ENCODE data around the gene MYOT.
"Not testable (repeated sequence)": the region's sequence is repeated elsewhere in the genome, so short reads cannot be mapped to it uniquely, and the experiment has no call there.

MYOT gene

GRCh38 chr5:137856916-137857862, 10.5 kb upstream of the MYOT start:
- no peak for DNase-seq (ENCODE audit: low read depth)

DNA sequence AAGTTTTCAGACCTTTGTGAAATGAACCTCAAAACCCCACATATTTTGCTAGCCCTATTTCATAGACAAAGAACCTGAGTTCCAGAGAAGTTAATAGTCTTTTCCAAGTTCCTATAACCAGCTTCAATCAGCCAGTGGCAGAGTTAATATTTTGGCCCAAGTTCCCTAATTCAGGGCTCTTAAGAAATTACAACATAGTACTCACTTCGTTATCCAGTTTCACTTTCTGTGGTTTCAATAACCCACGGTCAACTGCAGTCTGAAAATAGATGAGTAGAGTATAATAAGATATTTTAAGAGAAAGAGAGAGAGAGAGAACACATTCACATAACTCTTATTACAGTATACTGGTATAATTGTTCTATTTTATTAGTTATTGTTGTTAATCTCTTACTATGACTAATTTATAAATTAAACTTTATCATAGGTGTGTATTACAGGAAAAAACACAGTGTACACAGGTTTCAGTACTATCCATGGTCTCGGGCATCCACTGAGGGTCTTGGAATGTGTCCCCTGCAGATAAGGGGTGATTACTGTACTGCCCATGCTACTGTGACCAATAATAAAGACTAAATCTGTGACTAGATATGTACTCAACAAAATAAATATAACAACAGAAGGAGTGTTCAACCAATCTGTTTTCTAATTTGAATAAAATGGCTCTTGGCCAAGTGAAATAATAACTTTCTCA, 9.3 kb upstream of the MYOT start:
- no peak for DNase-seq (ENCODE audit: low read depth)

DNA sequence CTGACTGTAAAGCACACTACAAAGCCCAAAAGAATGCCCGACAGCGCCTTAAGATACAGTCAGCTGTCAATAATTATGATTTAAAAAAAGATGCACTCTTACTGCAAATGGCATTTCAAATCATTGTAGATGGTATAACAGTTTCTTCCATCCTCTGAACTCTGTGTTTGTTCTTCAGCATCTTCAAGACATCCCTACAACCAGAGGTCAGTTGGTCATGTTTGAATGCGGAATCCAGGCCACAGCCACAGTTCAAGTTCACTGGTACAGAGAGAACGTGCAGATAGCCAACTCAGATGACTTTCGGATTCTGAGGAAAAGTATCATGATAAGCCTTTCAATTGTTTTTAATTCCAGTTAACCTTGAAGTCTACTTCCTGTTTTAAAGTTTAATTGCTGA, 8.7 kb upstream of the MYOT start:
- no peak for DNase-seq (ENCODE audit: low read depth)

DNA sequence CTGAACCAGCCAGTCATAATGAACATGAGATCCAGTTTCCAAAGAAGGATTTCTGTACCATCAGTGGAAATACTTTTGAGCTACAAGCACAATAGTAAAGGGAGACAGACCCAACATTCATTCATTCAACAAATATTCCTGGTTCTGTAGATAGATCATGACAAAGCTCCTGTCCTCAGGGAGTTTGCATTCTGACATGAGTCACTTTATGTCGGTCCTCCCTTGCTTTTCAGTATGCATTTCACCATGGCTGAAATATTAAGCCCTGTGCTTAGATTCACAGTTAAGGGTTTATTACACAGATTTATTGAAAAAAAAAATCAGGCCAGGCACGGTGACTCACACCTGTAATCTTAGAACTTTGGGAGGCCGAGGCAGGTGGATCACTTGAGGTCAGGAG, 5.4 kb upstream of the MYOT start:
- DNase-seq (ENCODE audit: low read depth): no peak

DNA sequence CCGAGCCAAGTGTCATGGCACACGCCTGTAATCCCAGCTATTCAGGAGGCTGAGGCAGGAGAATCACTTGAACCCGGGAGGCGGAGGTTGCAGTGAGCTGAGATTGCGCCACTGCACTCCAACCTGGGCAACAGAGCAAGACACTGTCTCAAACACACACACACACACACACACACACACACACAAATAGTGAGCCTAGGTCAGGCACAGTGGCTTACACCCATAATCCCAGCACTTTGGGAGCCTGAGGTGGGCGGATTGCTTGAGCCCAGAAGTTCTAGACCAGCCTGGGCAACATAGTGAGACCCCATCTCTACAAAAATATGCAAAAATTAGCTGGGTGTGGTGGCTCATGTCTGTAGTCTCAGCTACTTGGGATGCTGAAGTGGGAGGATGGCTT, 4.0 kb upstream of the MYOT start:
- DNase-seq (ENCODE audit: low read depth): not testable (repeated sequence)

DNA sequence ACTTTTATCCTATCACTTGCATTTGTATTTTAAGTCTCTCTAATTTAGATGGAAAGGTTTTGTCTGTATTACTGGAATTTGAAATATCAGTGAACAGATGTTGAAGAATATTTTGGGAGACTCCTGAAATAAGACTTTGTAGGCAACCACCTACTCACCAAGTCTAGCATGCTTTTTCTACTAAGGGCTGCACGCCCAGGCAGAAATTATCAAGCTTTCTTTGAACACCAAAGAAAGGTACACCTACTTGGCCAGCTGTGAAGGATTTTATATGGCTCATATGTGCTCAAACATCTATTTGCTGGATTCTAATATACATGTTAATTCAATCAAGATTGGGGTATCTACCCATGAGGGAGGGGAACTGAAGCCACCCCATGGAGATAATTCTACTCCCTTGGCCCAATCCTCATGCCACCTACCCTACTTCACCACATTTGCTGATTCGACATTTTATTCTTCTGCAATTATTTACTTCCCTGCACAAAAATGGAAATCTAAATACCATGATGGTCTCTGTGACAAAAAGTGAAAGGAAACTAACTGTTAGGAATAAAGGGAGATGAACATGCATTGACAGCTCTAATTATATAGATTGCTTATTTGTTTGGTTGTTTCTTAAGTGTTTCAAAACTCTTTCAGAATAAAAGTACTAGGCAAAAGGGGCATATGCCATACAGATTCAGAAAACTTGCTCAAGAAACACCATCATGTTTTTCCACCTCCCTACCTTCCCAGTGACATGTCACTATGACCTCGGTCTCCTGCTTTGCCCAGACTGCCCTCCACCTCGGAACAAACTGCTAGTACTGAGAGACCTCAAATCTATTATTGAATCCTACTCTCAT, 895 bp upstream of the MYOT start:
- DNase-seq (ENCODE audit: low read depth): no peak

- DNase-seq (ENCODE audit: low read depth): no peak
Measured at GRCh38 chr5:137870647-137871339, 3.1 kb downstream of the MYOT start.

- DNase-seq (ENCODE audit: low read depth): no peak
Measured at GRCh38 chr5:137871571-137871970, 3.9 kb downstream of the MYOT start.

- DNase-seq (ENCODE audit: low read depth): no peak
Measured at GRCh38 chr5:137872466-137872865, 4.8 kb downstream of the MYOT start.

GRCh38 chr5:137876101-137876500, 8.4 kb downstream of the MYOT start:
- no peak for DNase-seq (ENCODE audit: low read depth)

- no peak for DNase-seq (ENCODE audit: low read depth)
Measured at GRCh38 chr5:137880313-137880712, 12.7 kb downstream of the MYOT start.

- DNase-seq (ENCODE audit: low read depth): no peak
Measured at GRCh38 chr5:137887831-137888230, 20.2 kb downstream of the MYOT start.

GRCh38 chr5:137888466-137888862, 20.8 kb downstream of the MYOT start:
- DNase-seq (ENCODE audit: low read depth): no peak

DNA sequence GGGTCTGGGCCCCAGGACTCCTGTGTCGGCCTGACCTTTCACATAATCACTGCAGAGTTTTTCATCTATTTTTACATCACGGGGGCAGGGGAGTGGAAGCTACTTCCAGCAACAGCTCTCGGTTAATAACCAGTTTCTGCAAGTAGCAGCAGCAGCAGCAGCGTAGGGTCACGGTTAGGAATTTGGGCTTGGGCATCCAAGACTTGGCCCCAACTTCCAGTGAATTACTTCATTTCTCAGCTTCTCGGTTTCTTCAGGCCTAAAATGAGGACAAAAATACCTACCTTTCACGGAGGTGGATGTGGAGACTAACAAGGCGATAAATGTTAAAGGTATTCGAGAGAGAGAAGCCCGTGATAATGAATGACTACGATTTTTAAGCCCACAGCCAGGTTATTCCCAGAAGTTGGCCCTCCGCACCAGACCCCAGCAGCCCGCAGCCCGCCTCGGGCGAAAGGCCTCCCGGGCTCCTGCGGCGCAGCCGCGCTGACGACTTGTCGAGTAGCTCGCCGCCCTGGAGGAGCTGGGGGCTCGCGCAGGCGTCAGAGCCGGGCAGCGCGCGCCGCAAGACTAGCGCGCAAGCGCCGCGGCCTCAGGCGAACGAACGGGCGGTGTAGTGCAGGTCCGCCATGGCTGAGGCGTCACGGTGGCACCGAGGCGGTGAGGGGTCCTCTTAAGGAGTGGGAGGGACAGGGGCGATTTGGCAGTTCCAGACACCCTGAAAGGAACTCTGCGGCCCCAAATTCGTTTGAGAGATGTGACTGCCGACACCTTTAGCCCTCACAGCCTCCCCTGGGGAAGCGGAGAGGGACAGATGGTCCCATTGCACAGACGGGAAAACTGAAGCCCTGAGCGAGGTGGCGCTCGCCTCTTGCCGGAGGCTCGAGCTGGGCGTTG, 21.5 kb downstream of the MYOT start, which contains the start of gene PKD2L2:
PKD2L2 (plus strand) TSS at position 595 of the 897 bp plus-strand sequence; CDS start at position 630, 35 bp downstream.
- DNase-seq (ENCODE audit: low read depth): peak; percentile 73

GRCh38 chr5:137890845-137891244, 23.2 kb downstream of the MYOT start:
- DNase-seq (ENCODE audit: low read depth): no peak

GRCh38 chr5:137891849-137892248, 24.2 kb downstream of the MYOT start:
- DNase-seq (ENCODE audit: low read depth): no peak

- DNase-seq (ENCODE audit: low read depth): no peak
Measured at GRCh38 chr5:137894586-137894985, 26.9 kb downstream of the MYOT start.

- no peak for DNase-seq (ENCODE audit: low read depth)
Measured at GRCh38 chr5:137896560-137896959, 28.9 kb downstream of the MYOT start.

- no peak for DNase-seq (ENCODE audit: low read depth)
Measured at GRCh38 chr5:137899493-137899892, 31.8 kb downstream of the MYOT start.

- DNase-seq (ENCODE audit: low read depth): no peak
Measured at GRCh38 chr5:137901011-137901817, 33.6 kb downstream of the MYOT start.

All from stimulated activated CD4-positive, alpha-beta T cell treated with anti-CD3 and anti-CD28 coated beads, Interleukin-2, amount 100 ng/mL, for 4 hours (primary cell).